ENCODE measurements around the gene LPAR2. TPM values are rescaled to one million over a fixed set of nuclear protein-coding genes. Genes with fewer than 3 reads are reported as not detected.

Gene LPAR2
- total RNA-seq, 8 experiments from 2014 or later: 1.3 to 30.2 (median 18.2) TPM

DNA sequence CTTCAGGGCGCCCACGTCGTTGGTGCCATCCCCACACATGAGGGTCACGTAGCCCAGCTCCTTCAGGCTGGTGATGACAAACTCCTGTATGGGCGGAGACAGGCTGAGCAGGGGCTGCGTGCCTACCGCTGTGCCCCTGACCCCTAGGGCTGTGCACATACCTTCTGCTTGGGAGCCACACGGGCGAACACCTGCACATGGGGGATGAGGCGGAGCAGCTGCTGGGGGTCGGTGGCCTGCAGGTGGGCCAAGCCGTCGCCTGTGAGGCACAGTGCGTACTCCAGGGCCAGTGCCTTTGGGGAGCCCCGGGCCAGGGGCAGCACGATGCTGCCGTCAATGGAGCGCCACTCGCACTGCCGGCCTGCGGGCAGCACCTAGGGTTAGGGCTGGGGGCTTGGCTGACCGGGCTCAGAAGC is 21.6 kb upstream of the LPAR2 start:
- ATAC-seq (replicated peaks in 6 of 8): no peak
- H3K4me1 ChIP-seq (replicated peaks in 1 of 2): no peaks in the 10 kb centered on the region
- WGBS, 10 experiments: 80 to 100% (median 95%) methylated on average over 1 to 7 of the region's 22 CpGs; no CpG with 5 or more reads in 6 of the 10 experiments
- in situ Hi-C loops (cut with MboI; ENCODE audit: low pct_unique_long_range_greater_than_20kb in 2 of 9, low sequenced_read_pairs in 9 of 9, unreplicated experiment in 9 of 9): loop anchor here (10.0 to 25.0 kb wide), 3 partner anchors 112 to 125 kb away; partner anchors contain the start of genes CILP2 (in 8 of the 9) and YJEFN3 (in 4 of the 9)
- H3K4me3 ChIP-seq: no peak overlapping the region
- no peak overlapping the region for H3K27ac ChIP-seq

DNA sequence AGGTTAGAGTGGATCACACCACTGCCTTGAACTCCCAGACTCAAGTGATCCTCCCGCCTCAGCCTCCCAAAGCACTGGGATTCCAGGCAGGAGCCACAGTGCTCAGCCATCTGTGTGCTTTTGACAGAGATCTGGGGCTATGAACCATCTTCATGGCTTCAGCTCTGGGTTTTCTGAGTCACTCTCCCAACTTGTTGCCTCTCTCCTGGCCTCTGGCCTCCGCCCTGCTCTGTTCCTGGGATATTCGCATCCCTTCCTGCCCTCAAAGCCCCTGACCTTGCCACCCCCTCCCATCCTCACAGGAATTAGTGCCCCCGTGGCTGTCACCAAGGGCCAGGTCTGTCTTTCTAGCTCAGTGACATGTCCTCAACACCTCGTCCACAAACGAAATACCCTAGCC is 21.1 kb upstream of the LPAR2 start:
- peak in 2 of 8 experiments; percentile 49 to 59 for ATAC-seq (replicated peaks in 6 of 8)
- Histone ChIP-seq H3K4me1 (replicated peaks in 1 of 2) (no peaks in the 10 kb centered on the region), H3K27ac (no peak overlapping the region), H3K4me3 (no peak overlapping the region)
- in situ Hi-C loops (cut with MboI; ENCODE audit: low pct_unique_long_range_greater_than_20kb in 2 of 9, low sequenced_read_pairs in 9 of 9, unreplicated experiment in 9 of 9): loop anchor here (10.0 to 25.0 kb wide), 3 partner anchors 112 to 124 kb away; partner anchors contain the start of genes CILP2 (in 8 of the 9) and YJEFN3 (in 4 of the 9)
- WGBS, 10 experiments: 67 to 81% (median 80%) methylated on average over 3 to 4 of the region's 6 CpGs; no CpG with 5 or more reads in 7 of the 10 experiments

DNA sequence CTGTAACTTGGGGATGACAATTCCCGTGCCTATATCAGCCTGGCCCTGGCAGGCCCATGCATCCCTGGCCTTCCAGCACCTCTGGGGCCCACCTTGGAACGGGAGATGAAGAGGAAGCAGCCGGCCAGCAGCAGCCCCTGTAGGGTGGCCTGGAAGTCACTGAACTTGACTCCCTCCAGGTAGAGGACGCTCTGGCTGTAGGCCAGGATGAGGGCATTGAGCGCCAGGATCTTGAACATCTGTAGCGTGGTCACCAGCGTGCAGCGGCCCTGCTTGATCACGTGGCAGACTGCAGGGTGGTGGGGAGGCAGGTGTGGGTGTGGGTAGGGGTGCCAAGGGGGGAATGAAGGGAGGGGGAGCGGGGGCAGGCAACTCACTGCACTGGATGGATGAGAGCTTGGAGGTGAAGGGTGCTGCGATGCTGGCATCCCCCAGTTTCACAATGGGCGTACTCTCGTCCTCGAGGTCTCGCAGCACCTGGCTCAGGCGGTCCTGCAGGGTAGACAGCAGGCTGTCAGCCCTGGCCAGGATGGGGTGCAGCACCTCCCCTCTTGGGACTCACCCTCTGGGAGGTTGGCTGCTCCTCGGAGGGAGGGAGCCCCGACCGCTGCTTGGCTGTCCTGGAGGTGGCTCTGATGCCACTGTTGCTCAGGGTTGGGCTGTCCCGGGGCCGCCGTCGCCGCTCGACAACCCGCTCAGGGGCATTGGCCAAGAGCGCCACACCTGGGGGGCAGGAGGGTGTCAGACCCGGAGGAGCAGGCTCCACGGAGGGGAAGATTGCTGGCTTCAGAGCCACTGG is 19.2 kb upstream of the LPAR2 start:
- Histone ChIP-seq H3K4me3 (no peak overlapping the region), H3K4me1 (replicated peaks in 1 of 2) (peaks cover 4 to 5% of the 10 kb centered on the region in 2 donors), H3K27ac (no peak overlapping the region)
- ATAC-seq (replicated peaks in 6 of 8): no peak
- in situ Hi-C loops (cut with MboI; ENCODE audit: low pct_unique_long_range_greater_than_20kb in 2 of 9, low sequenced_read_pairs in 9 of 9, unreplicated experiment in 9 of 9): loop anchor here (10.0 to 25.0 kb wide), 3 partner anchors 110 to 122 kb away; partner anchors contain the start of genes CILP2 (in 8 of the 9) and YJEFN3 (in 4 of the 9)
- WGBS, 10 experiments: 80 to 93% methylated on average over 1 to 3 of the region's 29 CpGs; no CpG with 5 or more reads in 8 of the 10 experiments

DNA sequence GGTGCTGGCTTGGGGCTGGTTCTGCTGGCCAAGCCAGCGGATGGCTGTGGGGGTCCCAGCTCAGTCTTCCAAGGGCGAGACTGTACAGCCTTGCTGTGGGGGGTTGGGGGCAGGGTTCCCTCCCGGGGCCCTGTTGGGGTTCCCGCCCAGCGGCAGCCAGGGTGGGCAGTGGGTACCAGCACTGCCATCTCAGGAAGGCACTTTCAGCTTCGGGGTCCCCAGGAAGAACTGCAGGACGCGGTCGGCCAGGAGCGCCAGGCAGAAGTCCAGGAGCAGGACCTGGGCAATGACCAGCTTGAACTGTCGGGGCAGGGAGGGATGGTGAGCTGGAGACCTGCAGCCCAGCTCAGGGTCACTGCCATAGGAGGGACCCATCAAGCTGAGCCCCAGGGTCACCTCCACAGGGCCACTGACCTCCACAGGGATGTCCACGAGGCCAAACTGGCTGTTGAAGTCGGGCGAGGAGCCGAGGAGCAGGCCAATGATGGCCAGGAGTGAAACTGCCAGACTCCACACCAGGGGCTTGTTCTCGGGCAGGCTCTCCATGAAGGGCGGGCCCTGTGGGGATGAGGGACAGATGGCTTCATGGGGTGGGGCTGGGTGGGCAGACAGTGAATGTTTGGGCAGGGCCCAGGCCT is 17.3 kb upstream of the LPAR2 start:
- H3K4me3 ChIP-seq: no peak overlapping the region
- no peak overlapping the region for H3K27ac ChIP-seq
- in situ Hi-C loops (cut with MboI; ENCODE audit: low pct_unique_long_range_greater_than_20kb in 2 of 9, low sequenced_read_pairs in 9 of 9, unreplicated experiment in 9 of 9): loop anchor here (10.0 to 25.0 kb wide), 3 partner anchors 108 to 121 kb away; partner anchors contain the start of genes CILP2 (in 8 of the 9) and YJEFN3 (in 4 of the 9)
- H3K4me1 ChIP-seq (replicated peaks in 1 of 2): peaks cover 4 to 5% of the 10 kb centered on the region in 2 donors
- ATAC-seq (replicated peaks in 6 of 8): no peak
- WGBS, 10 experiments: no CpG with 5 or more reads among the region's 17 CpGs

DNA sequence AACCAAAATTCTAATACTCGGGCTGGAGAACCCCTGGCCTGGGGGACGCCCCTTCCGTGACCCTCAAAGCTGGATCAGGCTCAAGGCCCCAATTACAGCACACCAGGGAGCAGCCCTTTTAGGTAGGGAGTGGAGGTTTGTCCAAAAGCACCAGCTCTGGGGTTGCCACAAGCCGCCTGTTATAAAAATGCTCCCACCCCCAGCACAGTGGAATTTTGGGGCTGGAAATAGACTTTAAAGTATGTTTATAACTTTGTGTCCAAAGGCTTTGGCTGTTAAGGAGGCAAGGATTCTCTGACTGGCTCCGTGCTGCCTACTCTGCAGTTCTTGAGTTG is 16.0 kb upstream of the LPAR2 start:
- H3K4me3 ChIP-seq: peak overlapping the region in 3 of 5 donors; percentile 55 to 86 (median 73)
- no peak overlapping the region for H3K27ac ChIP-seq
- 4 to 100% (median 30%) methylated on average over 1 to 5 of the region's 5 CpGs; no CpG with 5 or more reads in 5 of the 10 experiments for whole genome bisulfite sequencing, 10 experiments
- in situ Hi-C loops (cut with MboI; ENCODE audit: low pct_unique_long_range_greater_than_20kb in 2 of 9, low sequenced_read_pairs in 9 of 9, unreplicated experiment in 9 of 9): loop anchor here (10.0 to 25.0 kb wide), 3 partner anchors 107 to 119 kb away; partner anchors contain the start of genes CILP2 (in 8 of the 9) and YJEFN3 (in 4 of the 9)
- ATAC-seq (replicated peaks in 6 of 8): no peak
- H3K4me1 ChIP-seq (replicated peaks in 1 of 2): peaks cover 4 to 5% of the 10 kb centered on the region in 2 donors

DNA sequence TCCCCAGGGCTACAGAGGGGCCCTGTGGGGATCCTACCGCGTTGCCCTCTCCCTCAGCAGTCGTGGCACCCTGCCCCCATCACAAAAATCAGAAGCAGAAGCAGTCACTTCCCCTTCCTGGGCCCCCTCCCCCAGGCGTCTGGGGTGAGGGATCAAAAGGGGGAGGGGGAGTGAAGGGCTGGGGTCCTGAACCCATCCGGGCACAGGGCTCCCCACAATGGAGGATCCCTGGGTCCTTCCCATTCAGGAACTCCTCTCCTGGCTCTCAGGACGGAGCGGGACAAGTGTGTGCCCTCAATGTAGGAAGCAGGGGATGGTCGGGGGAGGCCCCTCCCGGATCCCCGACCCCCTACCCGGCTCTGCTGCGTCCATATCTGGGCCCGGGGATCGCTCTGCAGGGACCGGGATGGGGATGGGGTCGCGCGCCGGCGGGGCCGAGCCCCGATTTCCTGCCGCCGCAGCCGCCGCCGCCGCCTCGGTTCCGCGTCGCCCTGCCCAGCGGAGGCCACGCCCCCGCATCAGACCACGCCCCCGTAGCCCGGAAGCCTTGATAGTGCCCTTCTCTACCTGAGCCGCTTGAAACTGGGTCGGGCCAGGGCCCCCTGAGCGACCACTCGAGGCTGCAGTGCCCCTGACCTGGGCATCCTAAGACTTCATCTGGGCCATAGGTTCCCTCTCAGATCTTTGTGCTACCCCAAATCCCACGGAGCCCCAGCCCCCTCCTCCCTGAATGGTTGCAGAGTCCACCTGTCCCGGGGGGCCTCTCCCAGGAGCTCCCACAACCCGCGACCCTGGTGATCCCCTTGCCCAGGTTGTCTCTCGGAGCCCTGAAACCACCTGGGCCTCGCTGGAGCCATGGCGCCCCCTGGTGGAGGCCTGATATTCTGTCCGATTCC is 15.4 kb upstream of the LPAR2 start, which contains the start of gene GMIP:
GMIP (minus strand) TSS at position 500 of the 896 bp plus-strand sequence; CDS start at position 372, 128 bp downstream.
- 0 to 2% (median 0%) methylated on average over 1 to 17 of the region's 50 CpGs; no CpG with 5 or more reads in 7 of the 10 experiments for WGBS, 10 experiments
- H3K4me3 ChIP-seq: peak within 1 kb of the TSS; percentile 47 to 86 (median 73)
- ATAC-seq (replicated peaks in 6 of 8): peak; percentile 78 to 87 (median 86)
- in situ Hi-C loops (cut with MboI; ENCODE audit: low pct_unique_long_range_greater_than_20kb in 2 of 9, low sequenced_read_pairs in 9 of 9, unreplicated experiment in 9 of 9): loop anchor here (10.0 to 25.0 kb wide), 3 partner anchors 106 to 119 kb away; partner anchors contain the start of genes CILP2 (in 8 of the 9) and YJEFN3 (in 4 of the 9)
- H3K4me1 ChIP-seq (replicated peaks in 1 of 2): peaks cover 4 to 5% of the 10 kb centered on the region in 2 donors
- peak within 1 kb of the TSS; percentile 21 to 35 for H3K27ac ChIP-seq

DNA sequence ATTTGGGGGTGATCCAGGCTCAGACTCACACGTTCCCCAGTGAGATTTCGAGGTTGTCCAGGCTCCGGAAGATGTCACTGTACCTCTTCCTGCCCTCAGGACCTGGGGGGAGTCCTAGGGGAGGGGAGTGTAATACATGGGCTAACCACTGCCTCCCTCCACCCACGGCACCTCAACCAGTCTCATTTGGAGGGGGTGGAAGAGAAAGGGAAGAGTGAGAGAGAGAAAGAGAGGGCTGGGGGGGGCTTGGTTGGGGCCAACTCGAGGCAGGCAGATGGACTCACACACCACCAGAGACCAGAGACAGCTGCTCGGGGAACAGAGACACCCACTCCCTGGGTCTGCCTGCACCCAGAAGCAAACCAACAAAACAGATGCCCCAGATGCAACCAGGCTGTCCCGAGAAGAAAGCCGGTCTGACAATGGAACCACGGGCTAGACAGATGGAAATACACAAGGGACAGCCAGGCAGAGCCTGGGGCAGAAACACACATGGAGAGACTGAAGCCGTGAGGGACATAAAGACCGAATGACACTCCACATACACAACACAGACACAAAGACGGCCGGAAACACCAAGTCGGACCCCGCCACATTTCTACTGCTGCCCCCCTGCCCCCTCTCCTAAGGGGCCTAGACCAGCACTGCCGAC is 14.6 kb upstream of the LPAR2 start:
- Histone ChIP-seq H3K27ac (peak overlapping the region; percentile 7 to 35), H3K4me1 (replicated peaks in 1 of 2) (peaks cover 4 to 5% of the 10 kb centered on the region in 2 donors), H3K4me3 (peak overlapping the region; percentile 47 to 86 (median 73))
- WGBS, 10 experiments: 0 to 88% (median 20%) methylated on average over 1 to 5 of the region's 16 CpGs; no CpG with 5 or more reads in 3 of the 10 experiments
- ATAC-seq (replicated peaks in 6 of 8): peak in 7 of 8 experiments; percentile 27 to 49 (median 40)
- in situ Hi-C loops (cut with MboI; ENCODE audit: low pct_unique_long_range_greater_than_20kb in 2 of 9, low sequenced_read_pairs in 9 of 9, unreplicated experiment in 9 of 9): loop anchor here (10.0 to 25.0 kb wide), 3 partner anchors 105 to 118 kb away; partner anchors contain the start of genes CILP2 (in 8 of the 9) and YJEFN3 (in 4 of the 9)

DNA sequence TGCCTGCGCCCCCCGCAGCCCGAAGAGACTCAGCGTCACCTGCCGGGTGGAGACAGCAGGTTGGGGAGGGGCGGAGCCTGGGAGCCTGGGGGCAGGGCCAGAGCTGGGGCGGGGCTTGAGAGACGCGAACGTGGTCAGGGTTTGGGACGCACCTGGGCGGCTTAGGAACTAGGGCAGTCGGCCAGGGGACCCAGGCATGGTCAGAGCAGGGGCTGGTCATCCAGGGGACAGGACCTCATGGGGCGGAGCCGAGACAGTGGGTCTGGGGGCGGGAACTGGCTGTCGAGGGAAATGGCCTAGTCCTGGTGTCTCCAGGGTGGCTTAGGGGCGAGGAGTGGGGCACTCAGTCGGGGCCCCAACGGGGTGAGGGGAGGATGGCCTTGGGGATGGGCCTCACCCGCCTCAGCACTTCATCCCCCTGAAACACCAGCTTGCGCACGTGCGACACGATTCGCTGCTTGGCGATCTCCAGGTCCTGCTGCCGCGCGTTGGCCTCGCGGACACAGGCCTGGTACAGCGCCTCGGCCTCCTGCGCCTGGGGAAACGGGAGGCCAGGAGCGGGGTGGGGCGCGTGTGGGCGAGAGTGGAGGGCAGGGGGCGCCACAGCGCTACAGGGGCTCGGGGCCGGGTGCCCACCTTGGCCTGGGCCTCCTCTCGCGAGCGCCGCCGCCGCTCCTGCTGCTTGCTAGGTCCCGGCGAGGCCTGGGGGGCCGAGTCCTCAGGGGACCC is 9.7 kb upstream of the LPAR2 start:
- H3K4me3 ChIP-seq: no peak overlapping the region
- ATAC-seq (replicated peaks in 6 of 8): peak in 2 of 8 experiments; percentile 17 to 26
- WGBS, 10 experiments: 87% methylated on average over 3 of the region's 53 CpGs; no CpG with 5 or more reads in 9 of the 10 experiments

DNA sequence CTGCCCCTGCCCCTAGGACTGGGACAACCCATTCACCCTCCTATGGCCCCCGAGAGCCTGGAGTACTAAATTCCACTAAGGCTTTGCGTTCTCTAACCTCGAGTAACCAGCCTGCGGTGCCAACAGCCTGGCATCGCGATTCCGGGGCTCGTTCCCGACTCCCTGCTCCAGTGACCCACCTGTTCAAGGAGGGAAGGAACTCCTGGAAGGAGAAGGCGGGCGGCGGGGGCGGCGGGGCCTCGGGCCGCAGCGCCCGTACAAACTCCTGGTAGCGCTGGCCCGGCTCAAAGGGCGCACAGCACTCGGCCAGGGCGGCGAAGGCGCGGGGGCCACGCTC is 9.1 kb upstream of the LPAR2 start:
- in situ Hi-C loops (cut with MboI; ENCODE audit: low pct_unique_long_range_greater_than_20kb in 2 of 9, low sequenced_read_pairs in 9 of 9, unreplicated experiment in 9 of 9): loop anchor here in 3 of 9 experiments (25.0 kb wide), 1 partner anchor 100 kb away; the partner anchor contains the start of genes CILP2 (in 3 of the 3) and YJEFN3 (in 3 of the 3)
- Histone ChIP-seq H3K27ac (no peak overlapping the region), H3K4me3 (no peak overlapping the region), H3K4me1 (replicated peaks in 1 of 2) (no peaks in the 10 kb centered on the region)
- peak in 1 of 8 experiments; percentile 7 for ATAC-seq (replicated peaks in 6 of 8)
- 78 to 80% methylated on average over 1 to 10 of the region's 27 CpGs; no CpG with 5 or more reads in 8 of the 10 experiments for WGBS, 10 experiments

More for the DNA sequence above, 9.7 kb upstream of the LPAR2 start:
- in situ Hi-C loops (cut with MboI; ENCODE audit: low pct_unique_long_range_greater_than_20kb in 2 of 9, low sequenced_read_pairs in 9 of 9, unreplicated experiment in 9 of 9): loop anchor here in 3 of 9 experiments (25.0 kb wide), 1 partner anchor 100 kb away; the partner anchor contains the start of genes CILP2 (in 3 of the 3) and YJEFN3 (in 3 of the 3)
- Histone ChIP-seq H3K4me1 (replicated peaks in 1 of 2) (peaks cover 4% of the 10 kb centered on the region in 2 donors), H3K27ac (no peak overlapping the region)

DNA sequence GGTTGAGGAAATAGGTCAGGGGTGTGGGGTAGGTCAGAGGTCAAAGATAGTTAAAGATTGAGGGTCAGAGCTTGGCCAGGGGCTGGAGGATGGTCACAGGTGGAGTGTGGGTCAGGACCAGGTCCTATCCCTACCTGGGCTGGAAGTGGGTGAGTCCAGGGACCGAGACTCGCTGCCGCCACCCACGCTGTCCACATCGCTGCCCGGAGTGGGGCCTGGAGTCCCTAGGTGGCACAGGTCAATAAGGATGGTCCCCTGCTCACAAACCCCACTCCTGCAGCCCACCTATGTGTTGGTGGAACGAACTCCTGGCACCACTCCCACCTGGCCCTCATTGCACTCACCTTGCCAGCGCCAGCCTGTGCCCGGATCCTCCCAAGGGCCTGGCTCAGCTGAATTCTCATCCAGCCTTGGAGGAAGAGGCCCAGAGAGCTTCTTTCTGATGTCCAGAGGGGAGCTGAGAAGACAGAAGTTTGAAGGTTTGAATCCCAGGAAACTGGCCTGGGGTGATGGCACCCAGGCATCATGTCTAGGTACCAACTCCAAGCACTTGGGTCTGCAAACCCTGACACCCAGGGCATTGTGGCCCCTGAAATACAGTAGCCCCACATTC is 8.7 kb upstream of the LPAR2 start:
- no peak for ATAC-seq (replicated peaks in 6 of 8)
- H3K4me3 ChIP-seq: no peak overlapping the region
- 96 to 100% (median 100%) methylated on average over 1 to 7 of the region's 9 CpGs; no CpG with 5 or more reads in 7 of the 10 experiments for WGBS, 10 experiments
- H3K4me1 ChIP-seq (replicated peaks in 1 of 2): no peaks in the 10 kb centered on the region
- in situ Hi-C loops (cut with MboI; ENCODE audit: low pct_unique_long_range_greater_than_20kb in 2 of 9, low sequenced_read_pairs in 9 of 9, unreplicated experiment in 9 of 9): loop anchor here in 3 of 9 experiments (25.0 kb wide), 1 partner anchor 99 kb away; the partner anchor contains the start of genes CILP2 (in 3 of the 3) and YJEFN3 (in 3 of the 3)
- no peak overlapping the region for H3K27ac ChIP-seq

Data from motor neuron (in vitro differentiated cells).